Common myeloid progenitor, CD34-positive (primary cell): ENCODE results near the gene MMS19.

Source experiments
- CTCF ChIA-PET: fragments of 350-600 bp; sonication (Branson Sonifier 250); formaldehyde crosslinking; loops from one replicate; lab custom pipeline; 2021; ENCODE audit warnings: antibody characterized with exemption; lab: Charles Lee
- POLR2A ChIA-PET: fragments of 350-600 bp; sonication (Branson Sonifier 250); formaldehyde crosslinking; loops from one replicate; lab custom pipeline; 2021; ENCODE audit warnings: antibody characterized with exemption; lab: Charles Lee
- DNase-seq, 3 donors: peaks; one replicate each; pipeline versions ENCODE4 v3.0.0 to v3.0.0-alpha.2; 2013
- H3K27ac ChIP-seq, 2 experiments: 1 replicate in 1 of 2; 2 replicates in 1 of 2; pipeline ENCODE4 v1.7.0; 2013; ENCODE audit warnings: inconsistent platforms in 2 of 2, low read length in 2 of 2, mild to moderate bottlenecking in 2 of 2, low read depth in 1 of 2, moderate library complexity in 1 of 2; ENCODE audit not compliant: severe bottlenecking in 2 of 2, insufficient read depth in 1 of 2, poor library complexity in 1 of 2
- H3K27me3 ChIP-seq, 5 experiments: replicated peaks in 2 of 5; 1 replicate in 3 of 5; 2 replicates in 2 of 5; pipeline versions ENCODE4 v1.6.1 to v1.7.0; 2013; ENCODE audit warnings: low read length in 4 of 5, mild to moderate bottlenecking in 2 of 5, moderate library complexity in 2 of 5, inconsistent platforms in 1 of 5; ENCODE audit not compliant: insufficient read depth in 5 of 5, control insufficient read depth in 4 of 5
- H3K36me3 ChIP-seq, 4 experiments: 1 replicate in 2 of 4; 2 replicates in 2 of 4; pipeline versions ENCODE4 v1.6.1 to v1.7.0; 2013; ENCODE audit warnings: low read length in 3 of 4, control low read depth in 1 of 4, mild to moderate bottlenecking in 1 of 4; ENCODE audit not compliant: control insufficient read depth in 4 of 4, insufficient read depth in 4 of 4
- H3K4me1 ChIP-seq, 4 experiments: 1 replicate in 3 of 4; 2 replicates in 1 of 4; pipeline versions ENCODE4 v1.6.1 to v1.7.1; 2013; ENCODE audit warnings: low read length in 3 of 4, mild to moderate bottlenecking in 3 of 4, control low read depth in 1 of 4, inconsistent platforms in 1 of 4, moderate library complexity in 1 of 4; ENCODE audit not compliant: control insufficient read depth in 4 of 4, insufficient read depth in 4 of 4; ENCODE audit errors: control extremely low read depth in 1 of 4
- H3K4me3 ChIP-seq, 7 experiments: 1 replicate in 4 of 7; 2 replicates in 3 of 7; pipeline versions ENCODE4 v1.5.1 to v1.7.0; 2013; ENCODE audit warnings: mild to moderate bottlenecking in 7 of 7, low read length in 6 of 7, moderate library complexity in 6 of 7, inconsistent platforms in 2 of 7, low read depth in 2 of 7, control low read depth in 1 of 7; ENCODE audit not compliant: insufficient read depth in 4 of 7, control insufficient read depth in 1 of 7; ENCODE audit errors: extremely low read depth in 1 of 7
- H3K9me3 ChIP-seq, 5 experiments: 1 replicate in 4 of 5; 2 replicates in 1 of 5; pipeline versions ENCODE4 v1.6.1 to v1.7.1; 2013; ENCODE audit warnings: low read length in 4 of 5, mild to moderate bottlenecking in 2 of 5, inconsistent platforms in 1 of 5, low read depth in 1 of 5, moderate library complexity in 1 of 5; ENCODE audit not compliant: control insufficient read depth in 4 of 5, insufficient read depth in 2 of 5; ENCODE audit errors: control extremely low read depth in 1 of 5
- WGBS: methylation state at CpG from one replicate; pipeline ENCODE4 v1.1.5; 2013; ENCODE audit not compliant: insufficient coverage; 5-methylcytosine and 5-hydroxymethylcytosine counted together

Gene MMS19

GRCh38 chr10:97456686-97457065 is 41.5 kb downstream of the MMS19 start:
- Histone ChIP-seq H3K27me3 (no peaks in the 10 kb centered on the region), H3K4me3 (no peak overlapping the region), H3K36me3 (peaks cover 24 to 94% (median 68%) of the 10 kb centered on the region in 4 experiments), H3K4me1 (no peaks in the 10 kb centered on the region), H3K27ac (no peak overlapping the region), H3K9me3 (no peaks in the 10 kb centered on the region)
- 93% methylated on average over 3 of the region's 3 CpGs for WGBS
- ChIA-PET CTCF (interaction anchor here (0.6 to 2.3 kb wide), 6 partner anchors 10 to 1725 kb away, joined by 3 to 14 read pairs (median 4); no protein-coding TSS in a partner anchor), POLR2A (interaction anchor here (1.0 kb wide), 1 partner anchor 11 kb away, joined by 3 read pairs; no protein-coding TSS in a partner anchor)
- no peak for DNase-seq

DNA sequence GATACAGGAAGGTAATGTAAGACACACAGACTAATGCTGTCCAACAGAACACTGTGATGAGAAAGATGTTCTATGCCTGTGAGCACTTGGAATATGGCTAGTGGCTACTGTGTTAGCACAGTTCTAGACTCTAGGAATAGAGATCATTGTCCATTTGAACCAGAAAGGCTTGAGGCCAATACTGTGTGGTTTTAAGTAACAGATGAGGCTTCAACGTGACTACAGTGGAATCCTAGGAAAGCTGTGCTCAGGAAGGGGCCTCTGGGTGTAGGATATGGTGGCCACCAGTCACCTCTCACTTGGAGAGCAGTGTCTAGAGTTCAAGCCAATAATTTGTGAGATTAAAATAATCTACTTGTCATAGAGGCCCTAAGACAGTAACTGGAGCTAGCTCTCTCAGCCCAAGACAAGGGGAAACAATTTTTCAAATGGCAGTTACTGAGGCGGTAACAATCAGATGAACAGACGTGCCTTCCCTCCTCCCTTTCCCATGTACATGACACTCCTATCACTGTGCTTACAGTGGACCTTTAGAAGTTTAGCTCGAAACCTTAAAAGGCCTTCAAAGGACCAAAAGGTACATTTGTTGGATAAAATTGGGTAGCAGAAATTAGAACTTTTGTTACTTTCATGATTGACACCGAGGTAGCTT is 42.1 kb downstream of the MMS19 start:
- Histone ChIP-seq H3K27me3 (no peaks in the 10 kb centered on the region), H3K36me3 (peaks cover 25 to 94% (median 68%) of the 10 kb centered on the region in 4 experiments), H3K9me3 (no peaks in the 10 kb centered on the region), H3K4me3 (no peak overlapping the region), H3K27ac (no peak overlapping the region), H3K4me1 (no peaks in the 10 kb centered on the region)
- CTCF ChIA-PET = interaction anchor here (0.6 to 2.3 kb wide), 6 partner anchors 10 to 1724 kb away, joined by 3 to 14 read pairs (median 4); no protein-coding TSS in a partner anchor
- WGBS = 80% methylated on average over 3 of the region's 5 CpGs
- POLR2A ChIA-PET = interaction anchor here (1.0 kb wide), 1 partner anchor 11 kb away, joined by 3 read pairs; no protein-coding TSS in a partner anchor
- no peak for DNase-seq

GRCh38 chr10:97454330-97455036 is 43.7 kb downstream of the MMS19 start:
- POLR2A ChIA-PET = no interaction called here
- no peak for DNase-seq
- Histone ChIP-seq H3K27ac (peak overlapping the region in 1 of 2 experiments; percentile 49), H3K4me3 (no peak overlapping the region), H3K27me3 (no peaks in the 10 kb centered on the region), H3K4me1 (no peaks in the 10 kb centered on the region), H3K9me3 (no peaks in the 10 kb centered on the region), H3K36me3 (peaks cover 21 to 86% (median 60%) of the 10 kb centered on the region in 4 experiments)
- WGBS = 95% methylated on average over 2 of the region's 3 CpGs
- CTCF ChIA-PET = interaction anchor here (0.6 to 3.3 kb wide), 4 partner anchors 8 to 19 kb away, joined by 3 to 18 read pairs (median 4); no protein-coding TSS in a partner anchor

DNA sequence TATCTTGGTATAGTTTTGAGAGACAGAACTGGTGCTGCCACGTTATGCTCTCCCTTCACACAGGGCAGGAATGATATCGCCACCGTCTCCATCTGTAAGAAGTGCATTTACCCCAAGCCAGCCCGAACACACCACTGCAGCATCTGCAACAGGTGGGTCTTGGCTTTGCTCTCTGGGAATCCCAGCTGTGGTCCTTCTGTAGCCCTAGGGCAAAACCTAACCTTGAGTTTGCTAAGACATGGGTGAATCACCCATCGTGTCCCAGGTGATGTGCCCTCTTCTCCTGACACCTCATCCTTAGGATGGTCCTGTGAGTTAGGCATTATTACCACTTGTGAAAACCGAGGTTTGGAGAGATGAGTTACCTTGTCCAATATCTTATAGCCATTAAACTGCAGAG is 45.9 kb downstream of the MMS19 start:
- POLR2A ChIA-PET = no interaction called here
- 100% methylated on average over 5 of the region's 6 CpGs for WGBS
- H3K9me3 ChIP-seq = no peaks in the 10 kb centered on the region
- DNase-seq = no peak
- H3K27me3 ChIP-seq = no peaks in the 10 kb centered on the region
- CTCF ChIA-PET = interaction anchor here (1.2 to 3.3 kb wide), 4 partner anchors 10 to 100 kb away, joined by 3 to 18 read pairs (median 4); no protein-coding TSS in a partner anchor
- no peak overlapping the region for H3K27ac ChIP-seq
- H3K4me1 ChIP-seq = peaks cover 0 to 5% (median 0%) of the 10 kb centered on the region in 4 experiments
- H3K4me3 ChIP-seq = no peak overlapping the region
- peaks cover 16 to 73% (median 43%) of the 10 kb centered on the region in 4 experiments for H3K36me3 ChIP-seq

DNA sequence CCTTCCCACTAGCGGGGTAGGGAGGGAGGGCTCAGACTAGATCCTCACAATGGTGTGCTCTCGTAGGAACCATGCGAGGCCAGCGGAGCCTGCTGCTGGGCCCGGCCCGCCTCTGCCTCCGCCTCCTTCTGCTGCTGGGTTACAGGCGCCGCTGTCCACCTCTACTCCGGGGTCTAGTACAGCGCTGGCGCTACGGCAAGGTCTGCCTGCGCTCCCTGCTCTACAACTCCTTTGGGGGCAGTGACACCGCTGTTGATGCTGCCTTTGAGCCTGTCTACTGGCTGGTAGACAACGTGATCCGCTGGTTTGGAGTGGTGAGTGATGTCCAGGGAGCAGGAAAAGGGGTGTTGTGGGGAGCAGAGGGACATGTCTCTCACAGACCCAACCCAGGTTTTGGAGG is 46.6 kb downstream of the MMS19 start:
- peaks cover 14 to 66% (median 36%) of the 10 kb centered on the region in 4 experiments for H3K36me3 ChIP-seq
- POLR2A ChIA-PET = no interaction called here
- H3K4me3 ChIP-seq = no peak overlapping the region
- no peak for DNase-seq
- CTCF ChIA-PET = interaction anchor here (1.7 to 3.3 kb wide), 2 partner anchors 11 to 43 kb away, joined by 5 to 18 read pairs; no protein-coding TSS in a partner anchor
- no peak overlapping the region for H3K27ac ChIP-seq
- H3K4me1 ChIP-seq = peaks cover 0 to 12% (median 7%) of the 10 kb centered on the region in 4 experiments
- H3K9me3 ChIP-seq = no peaks in the 10 kb centered on the region
- WGBS = 99% methylated on average over 14 of the region's 17 CpGs
- no peaks in the 10 kb centered on the region for H3K27me3 ChIP-seq

- WGBS = 100% methylated on average over 1 of the region's 2 CpGs
- DNase-seq = no peak
- Histone ChIP-seq H3K4me3 (no peak overlapping the region), H3K9me3 (no peaks in the 10 kb centered on the region), H3K36me3 (peaks cover 12 to 58% (median 29%) of the 10 kb centered on the region in 4 experiments), H3K4me1 (peaks cover 0 to 17% (median 10%) of the 10 kb centered on the region in 4 experiments), H3K27ac (no peak overlapping the region), H3K27me3 (no peaks in the 10 kb centered on the region)
- POLR2A ChIA-PET = no interaction called here
- CTCF ChIA-PET = interaction anchor here (1.3 to 3.3 kb wide), 2 partner anchors 11 to 12 kb away, joined by 3 to 18 read pairs; no protein-coding TSS in a partner anchor
Measured at GRCh38 chr10:97450828-97451227, 47.4 kb downstream of the MMS19 start.
